K562 (cell line): ENCODE measurements around the gene SLC16A5. TPM values are rescaled to one million over a fixed set of nuclear protein-coding genes. Genes with fewer than 3 reads are reported as not detected.

Source experiments
- ATAC-seq: fragments of 200-7000 bp; cut with Tn5 transposase; 3 replicates; pipeline ENCODE4 v1.9.1; 2020; ENCODE audit warnings: moderate library complexity
- BruUV-seq: library from RNA; stranded (reverse); fragments of 400-500 nt; replicated peaks from 2 replicates; lab custom pipeline; 2021; lab: Mats Ljungman, UMichigan
- CTCF ChIA-PET: fragments of 300-600 bp; formaldehyde crosslinking; extraction: SDS; loops from one replicate; lab custom pipeline; 2021; ENCODE audit warnings: low intra/inter-chr PET ratio; lab: Yijun Ruan, JAX
- POLR2A ChIA-PET: fragments of 300-600, 350-650 bp; sonication (Branson Sonifier 250); formaldehyde crosslinking; extraction: SDS; loops from one replicate; lab custom pipeline; 2021; ENCODE audit warnings: antibody characterized with exemption, inconsistent platforms; lab: Yijun Ruan, JAX
- DNase-seq, 4 experiments: peaks; one replicate each; pipeline versions ENCODE4 v3.0.0 to v3.0.0-alpha.2; 2011 to 2018; ENCODE audit warnings: low spot score in 3 of 4, mixed read lengths in 3 of 4; ENCODE audit errors: extremely low read depth in 1 of 4
- FAIRE-seq: peaks from 2 replicates; lab custom pipeline; 2011; peaks lifted over from hg19 to GRCh38; lab: Jason Lieb, UNC
- H2AFZ ChIP-seq: 2 replicates; pipeline ENCODE4 v1.6.0; 2011; ENCODE audit warnings: low read depth, low read length, control low read depth, inconsistent platforms
- H3K27ac ChIP-seq: fragments of 200-600 bp; 3 replicates; pipeline ENCODE4 v1.8.0; 2011; ENCODE audit warnings: low read depth, mild to moderate bottlenecking, control low read depth, inconsistent platforms, low read length, moderate library complexity, mixed read lengths; ENCODE audit errors: extremely low read depth
- H3K27me3 ChIP-seq, 2 experiments: fragments of 300-600 bp in 1 of 2; 2 replicates in 1 of 2; 3 replicates in 1 of 2; pipeline versions ENCODE4 v1.6.0 to v1.8.0; 2011; ENCODE audit warnings: inconsistent platforms in 2 of 2, low read length in 2 of 2, mild to moderate bottlenecking in 1 of 2, mixed read lengths in 1 of 2, moderate library complexity in 1 of 2; ENCODE audit not compliant: control insufficient read depth in 2 of 2, insufficient read depth in 2 of 2
- H3K36me3 ChIP-seq: fragments of 300-600 bp; 3 replicates; pipeline ENCODE4 v1.8.0; 2011; ENCODE audit warnings: mild to moderate bottlenecking, low read length, inconsistent platforms; ENCODE audit not compliant: control insufficient read depth, insufficient read depth
- H3K4me1 ChIP-seq, 2 experiments: fragments of 200-600 bp in 1 of 2; replicated peaks in 1 of 2; 2 replicates in 1 of 2; 3 replicates in 1 of 2; pipeline versions ENCODE4 v1.5.1 to v1.8.0; 2011; ENCODE audit warnings: inconsistent platforms in 2 of 2, low read length in 2 of 2, mild to moderate bottlenecking in 1 of 2, mixed read lengths in 1 of 2, moderate library complexity in 1 of 2; ENCODE audit not compliant: control insufficient read depth in 2 of 2, insufficient read depth in 2 of 2
- H3K4me2 ChIP-seq: 2 replicates; pipeline ENCODE4 v1.6.1; 2011; ENCODE audit warnings: low read length, control low read depth, inconsistent platforms, mixed read lengths; ENCODE audit not compliant: insufficient read depth
- H3K4me3 ChIP-seq: fragments of 200-600 bp; sonication (generic), shearing (Covaris generic); 2 replicates; pipeline ENCODE4 v1.5.1; 2016; ENCODE audit warnings: control low read depth, inconsistent platforms
- H3K79me2 ChIP-seq: fragments of 200-600 bp; 3 replicates; pipeline ENCODE4 v1.8.0; 2011; ENCODE audit warnings: low read length, inconsistent platforms; ENCODE audit not compliant: control insufficient read depth, insufficient read depth
- H3K9ac ChIP-seq, 2 experiments: 2 replicates each; pipeline versions ENCODE4 v1.6.0 to v1.6.1; 2011; ENCODE audit warnings: low read depth in 2 of 2, low read length in 2 of 2, control low read depth in 1 of 2, inconsistent platforms in 1 of 2, mild to moderate bottlenecking in 1 of 2, mixed read lengths in 1 of 2; ENCODE audit not compliant: insufficient read depth in 1 of 2
- H3K9me1 ChIP-seq: one replicate; pipeline ENCODE4 v1.6.0; 2011; ENCODE audit warnings: inconsistent platforms, mild to moderate bottlenecking, low read length, moderate library complexity; ENCODE audit not compliant: control insufficient read depth, insufficient read depth
- H3K9me3 ChIP-seq: replicated peaks from 2 replicates; pipeline ENCODE4 v1.5.1; 2011; ENCODE audit warnings: low read depth, low read length, inconsistent platforms; ENCODE audit not compliant: control insufficient read depth, insufficient read depth
- H4K20me1 ChIP-seq: replicated peaks from 2 replicates; pipeline ENCODE4 v1.6.1; 2011; ENCODE audit warnings: low read length, inconsistent platforms, mixed read lengths; ENCODE audit not compliant: control insufficient read depth, insufficient read depth
- ARHGAP35 ChIP-seq: fragments of 450-650 bp; IDR thresholded peaks from 2 replicates; pipeline ENCODE4 v1.6.1; 2018; ENCODE audit not compliant: partially characterized antibody
- CUX1 ChIP-seq: fragments of 200-800 bp; sonication (Bioruptor generic); IDR thresholded peaks from 2 replicates; pipeline ENCODE4 v1.6.1; 2016; ENCODE audit warnings: missing genetic modification characterization, missing compliant biosample characterization
- GMEB1 ChIP-seq: fragments of 250-450 bp; sonication (Bioruptor Pico); IDR thresholded peaks from 2 replicates; pipeline ENCODE4 v1.4.0; 2020; ENCODE audit warnings: mild to moderate bottlenecking
- KHSRP ChIP-seq: fragments of 450-650 bp; IDR thresholded peaks from 2 replicates; pipeline ENCODE4 v1.6.1; 2017
- SMAD2 ChIP-seq: fragments of 150-350 bp; IDR thresholded peaks from 2 replicates; pipeline ENCODE4 v1.6.1; 2014; ENCODE audit warnings: low read depth, mild to moderate bottlenecking, low read length
- TARDBP ChIP-seq: fragments of 450-650 bp; IDR thresholded peaks from 2 replicates; pipeline ENCODE4 v1.6.1; 2016
- TBL1XR1 ChIP-seq, 2 experiments: IDR thresholded peaks; 2 replicates each; pipeline ENCODE4 v1.6.1; 2012; ENCODE audit warnings: improper control_type of control experiment in 2 of 2, low read length in 2 of 2, mild to moderate bottlenecking in 1 of 2
- TCF15 ChIP-seq: fragments of 250-450 bp; sonication (Bioruptor Pico); IDR thresholded peaks from 2 replicates; pipeline ENCODE4 v1.8.0; 2022; ENCODE audit warnings: moderate library complexity, mild to moderate bottlenecking, inconsistent platforms
- ZBED1 ChIP-seq: IDR thresholded peaks from 2 replicates; pipeline ENCODE4 v1.6.1; 2014
- ZKSCAN8 ChIP-seq: fragments of 200-800 bp; sonication (Bioruptor generic); IDR thresholded peaks from 2 replicates; pipeline ENCODE4 v1.6.1; 2016; ENCODE audit warnings: missing genetic modification characterization, missing compliant biosample characterization
- ZNF316 ChIP-seq: fragments of 450-650 bp; IDR thresholded peaks from 2 replicates; pipeline ENCODE4 v1.6.1; 2016
- ZNF584 ChIP-seq: fragments of 200-800 bp; sonication (Bioruptor generic); IDR thresholded peaks from 2 replicates; pipeline ENCODE4 v1.6.1; 2016; ENCODE audit warnings: low read depth, mild to moderate bottlenecking, missing genetic modification characterization, missing compliant biosample characterization
- ZNF589 ChIP-seq: fragments of 200-800 bp; sonication (Bioruptor generic); IDR thresholded peaks from 2 replicates; pipeline ENCODE4 v1.6.1; 2016; ENCODE audit warnings: low read depth, missing genetic modification characterization, missing compliant biosample characterization
- WGBS: fragments of 100-300 bp; shearing (Covaris generic); methylation state at CpG from one replicate; pipeline ENCODE4 v1.1.6; 2016; ENCODE audit warnings: low coverage, mixed read lengths; ENCODE audit not compliant: insufficient coverage; ENCODE audit errors: missing lambda C conversion rate; 5-methylcytosine and 5-hydroxymethylcytosine counted together
- in situ Hi-C: fragments of 300-500 bp; cut with MboI; formaldehyde crosslinking; loops from 4 replicates; pipeline ENCODE4 v1.15.0; 2018; ENCODE audit warnings: inconsistent platforms, mixed read lengths
- intact Hi-C: fragments of 100-400 bp; cut with micrococcal nuclease; formaldehyde crosslinking; loops from 2 replicates; pipeline ENCODE4 v1.14.2; 2022
- polyA plus RNA-seq, 8 experiments: library from polyadenylated mRNA; depleted of rRNA in 4 of 8; stranded (reverse) in 5 of 8; unstranded in 3 of 8; fragments of >200 nt; fragmentation: Nextera tagmentation in 2 of 8; fragmentation: Illumina TruSeq in 1 of 8; extraction: Ambion mirVana in 2 of 8; extraction: Trizol in 1 of 8; gene quantifications; 2 replicates each; pipeline versions ENCODE4 v1.2.1 to v1.2.3, GENCODE V29; 2011 to 2014; ENCODE audit warnings: inconsistent platforms in 1 of 8, missing spikeins in 1 of 8
- total RNA-seq, 7 experiments: library from RNA; depleted of rRNA in 6 of 7; stranded (reverse); fragments of >200 nt in 6 of 7; fragmentation: Illumina TruSeq in 2 of 7; extraction: Trizol in 2 of 7; gene quantifications; 2 replicates each; pipeline versions ENCODE4 v1.2.1 to v1.2.3, GENCODE V29; 2011 to 2021; ENCODE audit warnings: low replicate concordance in 1 of 7

SLC16A5 gene
- total and polyA plus RNA-seq, 9 of the 15 experiments (the other 6 are each of a cell fraction or from before 2014, with no cell fraction given) = 0.06 to 2.6 (median 0.91) TPM

GRCh38 chr17:75124041-75124818 lies 36.5 kb downstream of the SLC16A5 start:
- H3K36me3 ChIP-seq = peaks cover 17% of the 10 kb centered on the region; the same call in 2 of the 3 replicates
- no peaks in the 10 kb centered on the region for H3K9me3 ChIP-seq
- ChIA-PET CTCF (no interaction called here), POLR2A (interaction anchor here (0.5 to 7.6 kb wide), 22 partner anchors 9 to 1945 kb away, joined by 3 to 58 read pairs (median 3); partner anchors contain the start of genes ARMC7, JPT1, MIF4GD and SUMO2)
- peaks cover 22% of the 10 kb centered on the region; the same call in 2 of the 3 replicates for H3K79me2 ChIP-seq
- H3K27me3 ChIP-seq = no peaks in the 10 kb centered on the region
- peak overlapping the region; percentile 85 for H3K27ac ChIP-seq
- peaks cover 24 to 28% of the 10 kb centered on the region in 2 experiments for H3K4me1 ChIP-seq
- H3K9me1 ChIP-seq = no peaks in the 10 kb centered on the region
- FAIRE-seq (peak; percentile 93), DNase-seq (peak; percentile 67 to 91 (median 76)), ATAC-seq (peak; percentile 92)
- BruUV-seq = TSS peak; percentile 45
- no peaks in the 10 kb centered on the region for H4K20me1 ChIP-seq
- H3K4me3 ChIP-seq = no peak overlapping the region
- H3K4me2 ChIP-seq = peak overlapping the region; percentile 72
- H3K9ac ChIP-seq = peak overlapping the region; percentile 68 to 87
- H2AFZ ChIP-seq = peak overlapping the region; percentile 83
- in situ Hi-C loops (no loop called here), intact Hi-C loops (no loop called here)
- WGBS = 19% methylated on average over 19 of the region's 19 CpGs
- TF ChIP-seq KHSRP (no peak), TBL1XR1 (IDR thresholded peaks at IDR 0.05; ENCODE audit: low read length in 2 of 2) (peak in 1 of 2 experiments; percentile 9; a peak in 1 of 4 replicates), ZBED1 (peak; percentile 46; the same call in 1 of the 2 replicates), TCF15 (peak; percentile 83; the same call in 1 of the 2 replicates), TARDBP (no peak), ARHGAP35 (no peak), ZKSCAN8 (CRISPR knock-in tag) (no peak), ZNF316 (peak; percentile 97), CUX1 (CRISPR knock-in tag) (peak; percentile 87), SMAD2 (no peak), GMEB1 (CRISPR knock-in tag) (peak; percentile 24; the same call in 1 of the 2 replicates), ZNF589 (CRISPR knock-in tag) (peak; percentile 75), ZNF584 (CRISPR knock-in tag) (peak; percentile 77)
